RCC 7860 (cell line): ENCODE measurements around the gene NBPF12.
"Not testable (repeated sequence)": the region's sequence is repeated elsewhere in the genome, so short reads cannot be mapped to it uniquely, and the experiment has no call there.

Experiments used
- DNase-seq: peaks from one replicate; pipeline ENCODE4 v3.0.0-alpha.2; 2015; ENCODE audit warnings: low spot score
- FAIRE-seq: peaks from 2 replicates; lab custom pipeline; 2012; peaks lifted over from hg19 to GRCh38; lab: Jason Lieb, UNC

Gene NBPF12, protein sequence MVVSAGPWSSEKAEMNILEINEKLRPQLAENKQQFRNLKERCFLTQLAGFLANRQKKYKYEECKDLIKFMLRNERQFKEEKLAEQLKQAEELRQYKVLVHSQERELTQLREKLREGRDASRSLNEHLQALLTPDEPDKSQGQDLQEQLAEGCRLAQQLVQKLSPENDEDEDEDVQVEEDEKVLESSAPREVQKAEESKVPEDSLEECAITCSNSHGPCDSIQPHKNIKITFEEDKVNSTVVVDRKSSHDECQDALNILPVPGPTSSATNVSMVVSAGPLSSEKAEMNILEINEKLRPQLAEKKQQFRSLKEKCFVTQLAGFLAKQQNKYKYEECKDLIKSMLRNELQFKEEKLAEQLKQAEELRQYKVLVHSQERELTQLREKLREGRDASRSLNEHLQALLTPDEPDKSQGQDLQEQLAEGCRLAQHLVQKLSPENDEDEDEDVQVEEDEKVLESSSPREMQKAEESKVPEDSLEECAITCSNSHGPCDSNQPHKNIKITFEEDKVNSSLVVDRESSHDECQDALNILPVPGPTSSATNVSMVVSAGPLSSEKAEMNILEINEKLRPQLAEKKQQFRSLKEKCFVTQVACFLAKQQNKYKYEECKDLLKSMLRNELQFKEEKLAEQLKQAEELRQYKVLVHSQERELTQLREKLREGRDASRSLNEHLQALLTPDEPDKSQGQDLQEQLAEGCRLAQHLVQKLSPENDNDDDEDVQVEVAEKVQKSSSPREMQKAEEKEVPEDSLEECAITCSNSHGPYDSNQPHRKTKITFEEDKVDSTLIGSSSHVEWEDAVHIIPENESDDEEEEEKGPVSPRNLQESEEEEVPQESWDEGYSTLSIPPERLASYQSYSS (N-terminal part only)

GRCh38 chr1:146938242-146938902, at the start of gene NBPF12:
Gene NBPF12, plus strand, starts transcription at chr1:146938324. Its CDS starts 21,820 bp downstream, at chr1:146960144.
- DNase-seq: peak; percentile 59
- FAIRE-seq: peak; percentile 64

- not testable (repeated sequence) for DNase-seq
Measured at GRCh38 chr1:146891355-146891754, 46.8 kb upstream of the NBPF12 start.

GRCh38 chr1:146892331-146892730, 45.8 kb upstream of the NBPF12 start:
- not testable (repeated sequence) for DNase-seq, FAIRE-seq

More at GRCh38 chr1:146891355-146891754, 46.8 kb upstream of the NBPF12 start:
- FAIRE-seq: not testable (repeated sequence)

DNA sequence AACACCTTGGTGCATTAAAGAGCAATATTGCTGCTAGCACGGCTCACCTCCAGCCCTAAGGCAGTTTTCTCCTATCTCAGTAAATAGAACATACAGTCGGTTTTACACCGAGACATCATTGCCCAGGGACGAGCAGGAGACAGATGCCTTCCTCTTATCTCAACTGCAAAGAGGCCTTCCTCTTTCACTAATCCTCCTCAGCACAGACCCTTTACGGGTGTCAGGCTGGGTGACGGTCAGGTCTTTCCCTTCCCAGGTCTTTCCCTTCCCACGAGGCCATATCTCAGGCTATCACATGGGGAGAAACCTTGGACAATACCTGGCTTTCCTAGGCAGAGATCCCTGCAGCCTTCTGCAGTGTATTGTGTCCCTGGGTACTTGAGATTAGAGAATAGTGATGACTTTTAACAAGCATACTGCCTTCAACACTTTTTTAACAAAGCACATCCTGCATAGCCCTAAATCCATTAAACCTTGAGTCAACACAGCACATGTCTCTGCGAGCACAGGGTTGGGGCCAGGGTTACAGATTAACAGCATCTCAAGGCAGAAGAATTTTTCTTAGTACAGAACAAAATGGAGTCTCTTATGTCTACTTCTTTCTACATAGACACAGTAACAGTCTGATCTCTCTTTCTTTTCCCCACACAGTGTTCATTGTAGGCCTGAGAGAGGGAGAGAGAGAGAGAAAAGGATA, 30.4 kb upstream of the NBPF12 start:
- not testable (repeated sequence) for DNase-seq, FAIRE-seq

- DNase-seq: peak; percentile 15
- FAIRE-seq: not testable (repeated sequence)
Measured at GRCh38 chr1:146912975-146913374, 25.1 kb upstream of the NBPF12 start.

GRCh38 chr1:146920811-146921210, 17.3 kb upstream of the NBPF12 start:
- DNase-seq, FAIRE-seq: not testable (repeated sequence)

GRCh38 chr1:146922614-146923013, 15.5 kb upstream of the NBPF12 start:
- DNase-seq, FAIRE-seq: not testable (repeated sequence)

GRCh38 chr1:146924106-146924505, 14.0 kb upstream of the NBPF12 start:
- not testable (repeated sequence) for FAIRE-seq, DNase-seq

- not testable (repeated sequence) for FAIRE-seq, DNase-seq
Measured at GRCh38 chr1:146926413-146926812, 11.7 kb upstream of the NBPF12 start.

DNA sequence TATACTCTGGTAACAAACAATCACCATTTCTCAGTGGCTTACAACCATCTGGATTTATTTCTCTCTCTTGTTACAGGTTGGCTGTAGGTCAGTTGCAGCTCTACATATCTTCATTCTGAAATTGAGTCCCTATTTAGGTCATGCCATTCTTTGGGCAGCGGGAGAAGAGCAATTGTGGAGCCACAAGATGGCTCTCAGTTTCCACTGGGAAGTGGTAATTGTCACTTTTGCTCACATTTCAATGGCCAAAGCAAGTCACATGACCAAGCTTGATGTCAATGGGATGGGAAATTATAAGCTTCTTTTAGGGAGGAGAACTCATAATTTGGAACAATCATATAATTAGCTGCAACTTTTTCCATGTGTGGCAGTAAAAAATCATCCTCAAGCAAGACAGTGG, 7.9 kb upstream of the NBPF12 start:
- not testable (repeated sequence) for FAIRE-seq

GRCh38 chr1:146934390-146935223, 3.5 kb upstream of the NBPF12 start:
- not testable (repeated sequence) for DNase-seq, FAIRE-seq

More for the DNA sequence above, 7.9 kb upstream of the NBPF12 start:
- not testable (repeated sequence) for DNase-seq

- DNase-seq, FAIRE-seq: not testable (repeated sequence)
Measured at GRCh38 chr1:146937462-146937861, 662 bp upstream of the NBPF12 start.

DNA sequence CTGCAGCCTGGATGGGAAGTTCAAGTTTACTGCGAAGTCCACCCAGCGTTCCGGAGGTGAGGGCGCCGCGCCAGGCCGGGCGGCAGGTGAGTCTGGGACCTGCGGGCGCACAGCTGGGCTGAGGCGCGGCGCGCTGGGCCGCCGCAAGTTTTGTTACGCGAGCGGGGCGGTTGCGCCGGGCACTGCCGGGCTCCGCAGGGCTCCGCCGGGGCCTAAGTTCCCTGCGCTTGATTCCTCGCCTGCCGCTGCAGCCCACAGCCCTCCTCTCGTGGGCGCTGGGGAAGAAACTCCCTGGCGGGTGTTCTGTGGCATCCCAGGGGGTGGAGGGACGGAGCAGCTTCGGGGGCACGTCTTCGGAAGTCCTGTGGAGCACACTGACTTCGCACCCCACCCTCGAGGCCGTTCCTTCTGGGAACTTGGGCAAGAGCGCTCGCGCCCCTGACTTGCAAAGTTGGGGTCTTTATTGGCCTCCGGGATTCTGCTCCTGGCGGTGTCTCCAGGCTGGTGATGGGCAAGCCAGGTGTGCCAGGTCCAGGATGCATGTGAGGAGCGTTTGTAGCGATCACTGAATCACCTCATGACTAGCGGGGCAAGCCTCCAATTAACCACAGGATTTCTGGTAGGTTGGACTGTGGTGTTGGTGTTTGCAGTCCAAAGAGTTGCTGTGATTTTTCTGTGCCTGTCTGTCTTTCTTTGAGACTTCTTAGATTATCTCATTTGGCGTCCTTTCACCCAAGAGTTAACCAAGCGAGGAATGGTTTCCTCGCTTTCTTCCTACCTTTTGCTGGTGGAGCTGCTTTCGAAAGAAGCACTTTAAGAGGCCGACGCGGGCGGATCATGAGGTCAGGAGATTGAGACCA, 1.0 kb downstream of the NBPF12 start:
- FAIRE-seq: not testable (repeated sequence)
- DNase-seq: peak; percentile 9

- FAIRE-seq: not testable (repeated sequence)
Measured at GRCh38 chr1:146940293-146940692, 2.2 kb downstream of the NBPF12 start.

DNA sequence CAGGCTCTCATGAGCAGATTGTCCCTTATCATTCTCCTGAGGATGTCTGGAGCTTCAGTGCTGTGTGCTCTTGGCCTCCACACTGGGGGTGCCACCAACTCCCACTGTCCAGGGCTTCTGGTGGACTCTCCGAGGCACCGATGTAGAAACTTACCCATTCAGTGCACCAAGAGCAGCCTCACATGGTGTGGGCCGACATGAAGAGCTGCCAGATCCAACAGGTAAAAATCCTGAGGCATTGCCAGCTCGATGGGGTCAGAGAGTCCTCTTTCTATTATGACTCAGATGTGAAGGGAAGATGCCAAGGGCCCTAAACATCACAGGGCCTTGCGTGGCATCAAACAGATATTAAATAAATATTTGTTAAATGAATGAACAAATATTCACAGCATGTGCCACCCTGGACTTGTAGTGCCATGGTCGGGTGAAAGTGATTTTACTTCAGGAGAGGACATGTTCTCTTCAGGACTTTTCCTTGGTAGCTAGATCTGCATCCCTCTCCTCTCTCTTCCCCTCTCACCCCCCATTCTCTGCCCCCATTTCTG, 5.3 kb downstream of the NBPF12 start:
- not testable (repeated sequence) for FAIRE-seq, DNase-seq

More at GRCh38 chr1:146940293-146940692, 2.2 kb downstream of the NBPF12 start:
- not testable (repeated sequence) for DNase-seq

GRCh38 chr1:146948127-146948526, 10.0 kb downstream of the NBPF12 start:
- not testable (repeated sequence) for FAIRE-seq, DNase-seq

GRCh38 chr1:146964340-146964739, 26.2 kb downstream of the NBPF12 start:
- not testable (repeated sequence) for DNase-seq, FAIRE-seq

DNA sequence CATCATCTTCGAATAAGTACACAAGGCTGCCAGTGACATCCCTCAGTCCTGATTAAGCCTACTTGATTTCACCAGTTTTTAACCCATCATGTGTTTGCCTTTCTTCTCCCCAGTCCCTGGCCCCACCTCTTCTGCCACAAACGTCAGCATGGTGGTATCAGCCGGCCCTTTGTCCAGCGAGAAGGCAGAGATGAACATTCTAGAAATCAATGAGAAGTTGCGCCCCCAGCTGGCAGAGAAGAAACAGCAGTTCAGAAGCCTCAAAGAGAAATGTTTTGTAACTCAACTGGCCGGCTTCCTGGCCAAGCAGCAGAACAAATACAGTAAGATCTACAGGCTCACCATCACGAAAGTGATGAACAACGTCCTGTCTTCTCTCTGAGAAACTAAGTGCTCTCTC, 28.2 kb downstream of the NBPF12 start:
- FAIRE-seq: not testable (repeated sequence)

More for the DNA sequence above, 28.2 kb downstream of the NBPF12 start:
- not testable (repeated sequence) for DNase-seq
